Suprapubic skin (tissue), 4 donors: ENCODE measurements around the gene VPS13C. TPM values are rescaled to one million over a fixed set of nuclear protein-coding genes. Genes with fewer than 3 reads are reported as not detected.

ENCODE experiments used
- DNase-seq, 2 donors: peaks; one replicate each; pipeline ENCODE4 v3.0.0-alpha.2; 2019; ENCODE audit warnings: low spot score in 2 of 2
- H3K27ac ChIP-seq: fragments of 200-600 bp; sonication (generic); one replicate; pipeline ENCODE4 v1.5.1; 2019
- H3K27me3 ChIP-seq: fragments of 200-600 bp; sonication (generic); one replicate; pipeline ENCODE4 v1.5.1; 2019
- H3K36me3 ChIP-seq: fragments of 200-600 bp; sonication (generic); one replicate; pipeline ENCODE4 v1.5.1; 2019
- H3K4me1 ChIP-seq: fragments of 200-600 bp; sonication (generic); one replicate; pipeline ENCODE4 v1.5.1; 2019
- H3K4me3 ChIP-seq: fragments of 200-600 bp; sonication (generic); one replicate; pipeline ENCODE4 v1.5.1; 2019; ENCODE audit warnings: mild to moderate bottlenecking
- H3K9me3 ChIP-seq: fragments of 200-600 bp; sonication (generic); one replicate; pipeline ENCODE4 v1.5.1; 2019
- EP300 ChIP-seq: sonication (generic); formaldehyde crosslinking; IDR thresholded peaks from one replicate; pipeline ENCODE4 v1.6.1; 2017; ENCODE audit warnings: antibody characterized with exemption
- POLR2A ChIP-seq, 2 donors: fragments of 450-650 bp; IDR thresholded peaks; one replicate each; pipeline ENCODE4 v1.6.1; 2017; ENCODE audit warnings: antibody characterized with exemption in 2 of 2, mild to moderate bottlenecking in 2 of 2, moderate library complexity in 2 of 2
- POLR2AphosphoS5 ChIP-seq, 3 donors: sonication (generic); formaldehyde crosslinking; IDR thresholded peaks; one replicate each; pipeline ENCODE4 v1.6.1; 2017; ENCODE audit warnings: antibody characterized with exemption in 3 of 3
- WGBS: methylation state at CpG from one replicate; pipeline ENCODE4 v1.1.5; 2018; 5-methylcytosine and 5-hydroxymethylcytosine counted together
- total RNA-seq, 4 donors: library from RNA; depleted of rRNA; stranded (reverse); fragments of >200 nt; gene quantifications; one replicate each; pipeline ENCODE4 v1.1.0, GENCODE V29; 2016
- TF ChIP-seq, protein P1 (sequence below), 2 donors: fragments of 200-600 bp in 1 of 2; fragments of 450-650 bp in 1 of 2; sonication (generic) in 1 of 2; IDR thresholded peaks; one replicate each; pipeline ENCODE4 v1.5.1; 2016 to 2019; ENCODE audit warnings: antibody characterized with exemption in 2 of 2, mild to moderate bottlenecking in 1 of 2, moderate library complexity in 1 of 2

VPS13C gene
- total RNA-seq, 4 donors from 2014 or later = 30.4 to 74.3 (median 42.8) TPM

DNA sequence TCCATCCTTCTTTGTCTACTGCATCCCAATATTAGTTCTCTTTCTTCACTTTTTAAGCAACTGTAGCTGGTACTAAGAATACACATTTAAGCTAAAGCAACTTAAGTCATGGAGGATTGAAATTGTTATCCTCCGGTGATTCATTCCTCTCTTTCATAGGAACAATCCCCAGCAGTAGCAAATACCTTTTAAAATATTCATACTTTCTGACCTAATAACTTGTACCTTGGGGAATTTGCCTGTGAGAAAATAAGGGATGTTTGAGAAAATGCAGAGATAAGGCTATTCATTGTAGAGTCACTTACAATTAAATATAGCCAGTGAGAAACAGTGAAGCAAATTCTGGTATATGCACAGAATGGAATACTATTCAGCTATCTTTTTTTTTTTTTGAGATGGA, 66.0 kb downstream of the VPS13C start:
- peaks cover 22% of the 10 kb centered on the region for H3K36me3 ChIP-seq
- H3K9me3 ChIP-seq = no peaks in the 10 kb centered on the region
- H3K27me3 ChIP-seq = no peaks in the 10 kb centered on the region
- TF ChIP-seq POLR2A (IDR thresholded peaks at IDR 0.05) = no peak
- TF ChIP-seq, protein P1, sequence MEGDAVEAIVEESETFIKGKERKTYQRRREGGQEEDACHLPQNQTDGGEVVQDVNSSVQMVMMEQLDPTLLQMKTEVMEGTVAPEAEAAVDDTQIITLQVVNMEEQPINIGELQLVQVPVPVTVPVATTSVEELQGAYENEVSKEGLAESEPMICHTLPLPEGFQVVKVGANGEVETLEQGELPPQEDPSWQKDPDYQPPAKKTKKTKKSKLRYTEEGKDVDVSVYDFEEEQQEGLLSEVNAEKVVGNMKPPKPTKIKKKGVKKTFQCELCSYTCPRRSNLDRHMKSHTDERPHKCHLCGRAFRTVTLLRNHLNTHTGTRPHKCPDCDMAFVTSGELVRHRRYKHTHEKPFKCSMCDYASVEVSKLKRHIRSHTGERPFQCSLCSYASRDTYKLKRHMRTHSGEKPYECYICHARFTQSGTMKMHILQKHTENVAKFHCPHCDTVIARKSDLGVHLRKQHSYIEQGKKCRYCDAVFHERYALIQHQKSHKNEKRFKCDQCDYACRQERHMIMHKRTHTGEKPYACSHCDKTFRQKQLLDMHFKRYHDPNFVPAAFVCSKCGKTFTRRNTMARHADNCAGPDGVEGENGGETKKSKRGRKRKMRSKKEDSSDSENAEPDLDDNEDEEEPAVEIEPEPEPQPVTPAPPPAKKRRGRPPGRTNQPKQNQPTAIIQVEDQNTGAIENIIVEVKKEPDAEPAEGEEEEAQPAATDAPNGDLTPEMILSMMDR (IDR thresholded peaks at IDR 0.05) = no peak
- no peak for TF ChIP-seq POLR2AphosphoS5 (IDR thresholded peaks at IDR 0.05)
- no peak for TF ChIP-seq EP300
- WGBS = 96% methylated on average over 1 of the region's 1 CpG
- no peak overlapping the region for H3K27ac ChIP-seq
- H3K4me3 ChIP-seq = no peak overlapping the region
- no peaks in the 10 kb centered on the region for H3K4me1 ChIP-seq
- DNase-seq = no peak

DNA sequence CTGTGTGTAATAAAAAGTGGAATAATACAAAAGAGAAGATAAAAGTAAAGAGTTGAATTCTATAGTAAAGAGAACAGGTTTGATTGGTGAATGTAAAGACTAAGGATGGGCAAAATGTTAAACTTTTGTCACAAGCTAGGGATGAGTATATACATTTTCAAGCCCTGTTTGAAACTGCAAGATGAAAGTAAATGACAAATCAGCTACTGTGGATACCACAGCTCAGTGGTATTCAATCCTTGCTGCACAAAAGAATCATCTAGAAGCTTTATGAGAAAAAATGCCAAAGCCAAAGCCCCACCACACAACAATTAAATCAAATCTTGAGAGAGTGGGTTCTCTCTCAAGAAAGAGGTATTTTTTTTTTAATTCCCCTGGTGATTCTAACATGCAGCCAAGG, 67.7 kb downstream of the VPS13C start:
- no peak overlapping the region for H3K4me3 ChIP-seq
- TF ChIP-seq, protein P1 (IDR thresholded peaks at IDR 0.05) = no peak
- TF ChIP-seq EP300 (no peak), POLR2A (IDR thresholded peaks at IDR 0.05) (no peak), POLR2AphosphoS5 (IDR thresholded peaks at IDR 0.05) (no peak)
- no peak for DNase-seq
- no peaks in the 10 kb centered on the region for H3K27me3 ChIP-seq
- no peak overlapping the region for H3K27ac ChIP-seq
- no peaks in the 10 kb centered on the region for H3K9me3 ChIP-seq
- H3K36me3 ChIP-seq = peaks cover 25% of the 10 kb centered on the region
- H3K4me1 ChIP-seq = no peaks in the 10 kb centered on the region

DNA sequence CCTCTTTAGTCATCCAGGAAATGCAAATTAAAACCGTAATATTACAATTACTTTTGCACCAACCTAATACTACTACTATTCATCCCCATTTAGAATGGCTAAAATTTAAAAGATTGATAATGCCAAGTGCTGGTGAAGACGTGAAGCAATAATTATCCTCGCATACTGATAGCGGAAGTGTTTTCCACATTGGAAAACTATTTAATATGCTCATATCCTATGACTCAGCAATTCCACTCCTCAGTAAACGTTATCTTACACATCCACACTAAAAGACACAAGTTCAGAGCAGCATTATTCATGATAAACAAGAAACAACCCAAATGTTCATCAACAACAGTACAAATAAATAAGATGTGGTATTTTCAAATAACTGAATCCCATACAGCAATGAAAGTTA, 70.6 kb downstream of the VPS13C start:
- no peak for TF ChIP-seq EP300
- no peak for TF ChIP-seq POLR2AphosphoS5 (IDR thresholded peaks at IDR 0.05)
- TF ChIP-seq, protein P1 (IDR thresholded peaks at IDR 0.05) = no peak
- no peak for TF ChIP-seq POLR2A (IDR thresholded peaks at IDR 0.05)
- 97% methylated on average over 5 of the region's 5 CpGs for WGBS
- Histone ChIP-seq H3K36me3 (peaks cover 28% of the 10 kb centered on the region), H3K4me1 (no peaks in the 10 kb centered on the region), H3K27me3 (no peaks in the 10 kb centered on the region), H3K27ac (no peak overlapping the region), H3K4me3 (no peak overlapping the region), H3K9me3 (no peaks in the 10 kb centered on the region)
- no peak for DNase-seq

DNA sequence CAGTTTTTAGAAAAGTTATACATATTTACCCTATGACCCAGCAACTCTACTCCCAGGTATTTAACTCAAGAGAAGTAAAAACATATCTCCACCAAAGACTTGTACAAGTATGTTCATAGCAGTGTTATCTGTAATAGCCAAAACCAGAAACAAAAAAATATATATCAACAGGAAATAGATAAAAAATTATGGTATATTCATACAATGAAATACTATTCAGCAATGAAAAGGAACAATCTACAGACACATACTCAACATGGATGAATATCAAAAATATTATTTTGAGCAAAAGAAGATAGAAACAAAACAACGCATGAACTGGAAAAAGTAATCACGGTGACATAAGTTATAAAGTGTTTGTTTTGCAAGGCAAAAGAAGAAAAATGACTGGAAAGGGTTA, 72.4 kb downstream of the VPS13C start:
- no peak for DNase-seq
- Histone ChIP-seq H3K9me3 (no peaks in the 10 kb centered on the region), H3K27ac (no peak overlapping the region), H3K27me3 (no peaks in the 10 kb centered on the region), H3K4me1 (no peaks in the 10 kb centered on the region), H3K36me3 (peaks cover 32% of the 10 kb centered on the region), H3K4me3 (no peak overlapping the region)
- WGBS = 94% methylated on average over 2 of the region's 2 CpGs
- TF ChIP-seq POLR2A (IDR thresholded peaks at IDR 0.05) = no peak
- TF ChIP-seq, protein P1 (IDR thresholded peaks at IDR 0.05) = no peak
- no peak for TF ChIP-seq POLR2AphosphoS5 (IDR thresholded peaks at IDR 0.05)
- no peak for TF ChIP-seq EP300

DNA sequence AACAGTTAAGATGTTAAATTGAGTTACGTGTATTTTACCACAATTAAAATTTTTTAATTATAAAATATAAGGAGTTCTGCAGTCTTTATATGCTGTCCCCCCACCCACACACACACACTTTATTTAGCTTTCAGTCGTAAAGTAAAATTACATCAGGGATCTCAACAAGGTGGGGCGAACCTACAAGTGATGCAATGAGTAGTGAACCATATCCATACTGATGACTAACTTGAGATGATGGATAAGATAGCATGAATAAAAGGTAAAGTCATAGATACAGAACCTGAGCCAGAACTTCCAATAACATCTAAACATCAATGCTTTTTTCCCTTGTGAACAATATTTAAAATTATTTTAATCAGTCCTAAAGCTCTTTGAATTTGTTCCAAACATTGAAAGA, 77.2 kb downstream of the VPS13C start:
- DNase-seq = no peak
- Histone ChIP-seq H3K36me3 (peaks cover 34% of the 10 kb centered on the region), H3K27ac (no peak overlapping the region), H3K4me1 (no peaks in the 10 kb centered on the region), H3K9me3 (no peaks in the 10 kb centered on the region), H3K27me3 (no peaks in the 10 kb centered on the region), H3K4me3 (no peak overlapping the region)
- WGBS = 80% methylated on average over 3 of the region's 3 CpGs
- TF ChIP-seq EP300 (no peak), POLR2A (IDR thresholded peaks at IDR 0.05) (no peak), POLR2AphosphoS5 (IDR thresholded peaks at IDR 0.05) (no peak)
- TF ChIP-seq, protein P1 (IDR thresholded peaks at IDR 0.05) = no peak
